HepG2 (cell line): ENCODE results near the gene TRIAP1. TPM values are rescaled to one million over a fixed set of nuclear protein-coding genes. Genes with fewer than 3 reads are reported as not detected.
A peak's percentile ranks its signal among the peaks of the same experiment; 100 is the strongest.

ENCODE experiments used
- FOXJ3 ChIP-seq: sonication (generic); formaldehyde crosslinking; IDR thresholded peaks from 2 replicates; pipeline ENCODE4 v1.4.0; 2020; ENCODE audit warnings: missing genetic modification reagents, mild to moderate bottlenecking, borderline replicate concordance
- GPN1 ChIP-seq: sonication (generic); formaldehyde crosslinking; IDR thresholded peaks from 2 replicates; pipeline ENCODE4 v1.5.1; 2020; ENCODE audit warnings: missing genetic modification reagents, borderline replicate concordance
- HNRNPK ChIP-seq: fragments of 200-400 bp; formaldehyde crosslinking; IDR thresholded peaks from 2 replicates; pipeline ENCODE4 v1.6.1; 2018; ENCODE audit warnings: low read length, low read depth, moderate library complexity, mild to moderate bottlenecking; ENCODE audit not compliant: poor library complexity, severe bottlenecking
- IKZF4 ChIP-seq: sonication (generic); formaldehyde crosslinking; IDR thresholded peaks from 2 replicates; pipeline ENCODE4 v1.5.1; 2020; ENCODE audit warnings: borderline replicate concordance, mild to moderate bottlenecking, low read depth, missing genetic modification reagents; ENCODE audit errors: not compliant biosample characterization
- KDM5A ChIP-seq: fragments of 200-600 bp; sonication (generic); IDR thresholded peaks from 2 replicates; pipeline ENCODE4 v1.7.0; 2018; ENCODE audit warnings: antibody characterized with exemption, mild to moderate bottlenecking, low read length, borderline replicate concordance
- KLF15 ChIP-seq: sonication (generic); formaldehyde crosslinking; IDR thresholded peaks from 2 replicates; pipeline ENCODE4 v1.8.1; 2023; ENCODE audit warnings: borderline replicate concordance, mild to moderate bottlenecking, inconsistent platforms, missing genetic modification reagents, mixed read lengths
- MAFF ChIP-seq: IDR thresholded peaks from 2 replicates; pipeline ENCODE4 v1.6.1; 2011; ENCODE audit warnings: low read depth, low read length, improper control_type of control experiment
- NBN ChIP-seq: fragments of 450-650 bp; conservative IDR thresholded peaks from 2 replicates; pipeline ENCODE4 v1.6.1; 2017
- PBX2 ChIP-seq: IDR thresholded peaks from 2 replicates; pipeline ENCODE4 v1.6.1; 2016; ENCODE audit warnings: control low read depth
- REXO4 ChIP-seq: sonication (generic); formaldehyde crosslinking; IDR thresholded peaks from 2 replicates; pipeline ENCODE4 v1.8.0; 2022; ENCODE audit warnings: missing genetic modification reagents, mild to moderate bottlenecking, borderline replicate concordance
- RXRA ChIP-seq: sonication (generic); formaldehyde crosslinking; IDR thresholded peaks from 2 replicates; pipeline ENCODE4 v1.5.1; 2020; ENCODE audit warnings: missing genetic modification reagents
- SATB2 ChIP-seq: sonication (generic); formaldehyde crosslinking; IDR thresholded peaks from 2 replicates; pipeline ENCODE4 v1.5.0; 2020; ENCODE audit warnings: missing genetic modification reagents
- ZC3H13 ChIP-seq: sonication (generic); formaldehyde crosslinking; IDR thresholded peaks from 2 replicates; pipeline ENCODE4 v1.8.1; 2023; ENCODE audit warnings: mild to moderate bottlenecking, missing genetic modification reagents, moderate library complexity
- ZNF124 ChIP-seq: sonication (generic); formaldehyde crosslinking; IDR thresholded peaks from 2 replicates; pipeline ENCODE4 v1.4.0; 2020; ENCODE audit warnings: missing genetic modification reagents
- ZNF335 ChIP-seq: sonication (generic); formaldehyde crosslinking; IDR thresholded peaks from 2 replicates; pipeline ENCODE4 v1.4.0; 2020; ENCODE audit warnings: missing genetic modification reagents
- ZNF570 ChIP-seq: sonication (generic); formaldehyde crosslinking; IDR thresholded peaks from 2 replicates; pipeline ENCODE4 v1.4.0; 2020; ENCODE audit warnings: mild to moderate bottlenecking, missing genetic modification reagents, borderline replicate concordance
- ZNF607 ChIP-seq: sonication (generic); formaldehyde crosslinking; IDR thresholded peaks from 2 replicates; pipeline ENCODE4 v1.5.1; 2020; ENCODE audit warnings: missing genetic modification reagents, mild to moderate bottlenecking, borderline replicate concordance
- ZNF629 ChIP-seq: sonication (generic); formaldehyde crosslinking; conservative IDR thresholded peaks from 2 replicates; pipeline ENCODE4 v1.5.0; 2020; ENCODE audit warnings: missing genetic modification reagents
- ZNF816 ChIP-seq: sonication (generic); formaldehyde crosslinking; IDR thresholded peaks from 2 replicates; pipeline ENCODE4 v1.8.0; 2022; ENCODE audit warnings: missing genetic modification reagents, mild to moderate bottlenecking, borderline replicate concordance
- polyA plus RNA-seq, 8 experiments: library from polyadenylated mRNA; depleted of rRNA in 3 of 8; stranded (reverse) in 7 of 8; unstranded in 1 of 8; fragments of >200 nt; fragmentation: Illumina TruSeq in 4 of 8; extraction: Trizol in 4 of 8; gene quantifications; 2 replicates each; pipeline versions ENCODE4 v1.2.1 to v1.2.3, GENCODE V29; 2011 to 2016; ENCODE audit warnings: low read depth in 4 of 8, missing spikeins in 1 of 8, mixed read lengths in 1 of 8; ENCODE audit not compliant: insufficient read depth in 1 of 8
- total RNA-seq, 5 experiments: library from RNA; depleted of rRNA; stranded (reverse); fragments of >200 nt; fragmentation: Illumina TruSeq; extraction: Trizol; gene quantifications; 2 replicates each; pipeline ENCODE4 v1.2.3, GENCODE V29; 2016; ENCODE audit warnings: low read depth in 1 of 5
- TF ChIP-seq, protein P1 (sequence below), 2 experiments: sonication (generic) in 1 of 2; formaldehyde crosslinking in 1 of 2; IDR thresholded peaks; 2 replicates each; pipeline versions ENCODE4 v1.5.1 to v1.6.1; 2011 to 2020; ENCODE audit warnings: borderline replicate concordance in 1 of 2, low read depth in 1 of 2, low read length in 1 of 2, mild to moderate bottlenecking in 1 of 2, missing genetic modification reagents in 1 of 2, moderate library complexity in 1 of 2
- TF ChIP-seq, protein P2 (sequence below): sonication (generic); formaldehyde crosslinking; IDR thresholded peaks from 2 replicates; pipeline ENCODE4 v1.4.0; 2020; ENCODE audit warnings: mild to moderate bottlenecking, missing genetic modification reagents
- TF ChIP-seq, protein P3 (sequence below): conservative IDR thresholded peaks from 2 replicates; pipeline ENCODE4 v1.6.1; 2018; ENCODE audit warnings: missing genetic modification reagents

TRIAP1 gene
- total and polyA plus RNA-seq, 2 of the 13 experiments (the other 11 are each of a cell fraction or from before 2014, with no cell fraction given), result 55.0 to 117 TPM

DNA sequence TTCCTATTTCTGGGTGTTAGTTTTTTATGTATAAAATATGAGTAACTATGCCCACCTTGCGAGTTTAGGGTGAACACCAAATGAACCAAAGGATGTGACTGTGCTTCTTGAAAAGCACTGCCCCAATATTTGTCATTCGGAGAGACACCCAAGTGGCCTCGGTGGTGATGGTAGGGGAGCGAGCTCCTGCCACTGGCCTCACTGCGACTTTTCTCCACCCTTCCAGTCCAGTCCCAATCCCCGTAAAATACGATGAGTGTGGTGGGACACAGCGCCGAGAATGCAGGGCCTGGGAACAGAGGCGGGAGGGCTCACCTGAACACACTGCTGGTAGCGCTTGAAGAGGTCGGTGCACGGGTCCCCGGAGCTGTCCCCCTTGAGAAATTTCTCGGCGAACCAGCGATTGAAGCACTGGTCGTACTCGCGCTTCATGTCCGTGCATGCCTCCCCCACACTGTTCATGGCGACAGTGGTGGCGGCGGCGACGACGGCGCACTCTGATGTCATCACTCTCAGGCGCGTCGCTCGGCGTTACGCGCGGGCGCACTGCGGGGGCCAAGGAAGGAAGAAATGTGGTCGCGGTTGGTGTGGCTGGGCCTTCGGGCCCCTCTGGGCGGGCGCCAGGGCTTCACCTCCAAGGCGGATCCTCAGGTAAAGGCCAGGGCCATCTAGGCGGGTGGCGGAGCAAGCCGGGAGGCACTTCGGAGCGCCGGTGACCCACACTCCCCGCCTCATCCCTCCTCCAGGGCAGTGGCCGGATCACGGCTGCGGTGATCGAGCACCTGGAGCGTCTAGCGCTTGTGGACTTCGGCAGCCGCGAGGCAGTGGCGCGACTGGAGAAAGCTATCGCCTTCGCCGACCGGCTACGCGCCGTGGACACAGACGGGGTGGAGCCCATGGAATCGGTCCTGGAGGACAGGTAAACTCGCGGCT lies at the start of gene TRIAP1, which contains the start of gene GATC (continued):
- TF ChIP-seq ZNF629 (CRISPR knock-in tag) (no peak), PBX2 (CRISPR knock-in tag) (no peak), RXRA (CRISPR knock-in tag) (peak; percentile 86), KDM5A (peak; percentile 99), KLF15 (CRISPR knock-in tag) (0 out of 2 replicates have a peak, but pooled peaks have one; percentile 71), FOXJ3 (CRISPR knock-in tag) (no peak; the same call in 1 of the 2 replicates), HNRNPK (peak; percentile 38), NBN (no peak), IKZF4 (peak; percentile 86), MAFF (no peak), ZNF124 (CRISPR knock-in tag) (peak; percentile 44; the same call in 1 of the 2 replicates), ZNF607 (peak; percentile 76), ZNF570 (CRISPR knock-in tag) (no peak), REXO4 (CRISPR knock-in tag) (no peak), ZNF335 (CRISPR knock-in tag) (peak; percentile 78), ZC3H13 (CRISPR knock-in tag) (peak; percentile 68), ZNF816 (no peak; the same call in 1 of the 2 replicates), GPN1 (CRISPR knock-in tag) (peak; percentile 48; the same call in 1 of the 2 replicates), SATB2 (CRISPR knock-in tag) (no peak)
- TF ChIP-seq, protein P1, sequence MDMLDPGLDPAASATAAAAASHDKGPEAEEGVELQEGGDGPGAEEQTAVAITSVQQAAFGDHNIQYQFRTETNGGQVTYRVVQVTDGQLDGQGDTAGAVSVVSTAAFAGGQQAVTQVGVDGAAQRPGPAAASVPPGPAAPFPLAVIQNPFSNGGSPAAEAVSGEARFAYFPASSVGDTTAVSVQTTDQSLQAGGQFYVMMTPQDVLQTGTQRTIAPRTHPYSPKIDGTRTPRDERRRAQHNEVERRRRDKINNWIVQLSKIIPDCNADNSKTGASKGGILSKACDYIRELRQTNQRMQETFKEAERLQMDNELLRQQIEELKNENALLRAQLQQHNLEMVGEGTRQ (IDR thresholded peaks at IDR 0.05; ENCODE audit: low read depth, low read length), result no peak
- TF ChIP-seq, protein P1 (CRISPR knock-in tag; IDR thresholded peaks at IDR 0.05; ENCODE audit: borderline replicate concordance), result no peak; the same call in 1 of the 2 replicates
- TF ChIP-seq, protein P2, sequence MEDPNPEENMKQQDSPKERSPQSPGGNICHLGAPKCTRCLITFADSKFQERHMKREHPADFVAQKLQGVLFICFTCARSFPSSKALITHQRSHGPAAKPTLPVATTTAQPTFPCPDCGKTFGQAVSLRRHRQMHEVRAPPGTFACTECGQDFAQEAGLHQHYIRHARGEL (CRISPR knock-in tag), result no peak
- TF ChIP-seq, protein P3, sequence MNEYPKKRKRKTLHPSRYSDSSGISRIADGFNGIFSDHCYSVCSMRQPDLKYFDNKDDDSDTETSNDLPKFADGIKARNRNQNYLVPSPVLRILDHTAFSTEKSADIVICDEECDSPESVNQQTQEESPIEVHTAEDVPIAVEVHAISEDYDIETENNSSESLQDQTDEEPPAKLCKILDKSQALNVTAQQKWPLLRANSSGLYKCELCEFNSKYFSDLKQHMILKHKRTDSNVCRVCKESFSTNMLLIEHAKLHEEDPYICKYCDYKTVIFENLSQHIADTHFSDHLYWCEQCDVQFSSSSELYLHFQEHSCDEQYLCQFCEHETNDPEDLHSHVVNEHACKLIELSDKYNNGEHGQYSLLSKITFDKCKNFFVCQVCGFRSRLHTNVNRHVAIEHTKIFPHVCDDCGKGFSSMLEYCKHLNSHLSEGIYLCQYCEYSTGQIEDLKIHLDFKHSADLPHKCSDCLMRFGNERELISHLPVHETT (CRISPR knock-in tag), result peak; percentile 81; the same call in 1 of the 2 replicates
